Chondrocyte (in vitro differentiated cells): ENCODE results near the gene ZNF92. TPM values are rescaled to one million over a fixed set of nuclear protein-coding genes. Genes with fewer than 3 reads are reported as not detected.

Source experiments
- DNase-seq: peaks from one replicate; pipeline ENCODE4 v3.0.0; 2021; ENCODE audit warnings: mixed read lengths, low spot score
- H3K27ac Mint-ChIP-seq: one replicate; pipeline ENCODE4 v1.8.0; 2021; ENCODE audit warnings: mild to moderate bottlenecking, moderate library complexity, mixed read lengths; ENCODE audit not compliant: unreplicated experiment
- H3K27me3 Mint-ChIP-seq: 2 replicates; pipeline ENCODE4 v1.8.0; 2021; ENCODE audit warnings: low read depth, mixed read lengths
- H3K36me3 Mint-ChIP-seq: 2 replicates; pipeline ENCODE4 v1.8.0; 2021; ENCODE audit warnings: low read depth, mixed read lengths
- H3K4me1 Mint-ChIP-seq: 2 replicates; pipeline ENCODE4 v1.8.0; 2021; ENCODE audit warnings: low read depth, mild to moderate bottlenecking, mixed read lengths
- H3K4me3 Mint-ChIP-seq: one replicate; pipeline ENCODE4 v1.8.0; 2021; ENCODE audit warnings: mild to moderate bottlenecking, moderate library complexity, mixed read lengths; ENCODE audit not compliant: unreplicated experiment
- H3K9me3 Mint-ChIP-seq: 2 replicates; pipeline ENCODE4 v1.8.0; 2021; ENCODE audit warnings: low read depth, mixed read lengths
- CTCF ChIP-seq: fragments of 200-600 bp; sonication (generic); IDR thresholded peaks from 2 replicates; pipeline ENCODE4 v1.5.0; 2021; ENCODE audit warnings: antibody characterized with exemption, mild to moderate bottlenecking, moderate library complexity
- total RNA-seq: library from RNA; stranded (reverse); gene quantifications from 3 replicates; pipeline ENCODE4 v1.2.1, GENCODE V29; 2021

ZNF92 gene
- total RNA-seq, 1 donor from 2014 or later: 4.0 TPM

DNA sequence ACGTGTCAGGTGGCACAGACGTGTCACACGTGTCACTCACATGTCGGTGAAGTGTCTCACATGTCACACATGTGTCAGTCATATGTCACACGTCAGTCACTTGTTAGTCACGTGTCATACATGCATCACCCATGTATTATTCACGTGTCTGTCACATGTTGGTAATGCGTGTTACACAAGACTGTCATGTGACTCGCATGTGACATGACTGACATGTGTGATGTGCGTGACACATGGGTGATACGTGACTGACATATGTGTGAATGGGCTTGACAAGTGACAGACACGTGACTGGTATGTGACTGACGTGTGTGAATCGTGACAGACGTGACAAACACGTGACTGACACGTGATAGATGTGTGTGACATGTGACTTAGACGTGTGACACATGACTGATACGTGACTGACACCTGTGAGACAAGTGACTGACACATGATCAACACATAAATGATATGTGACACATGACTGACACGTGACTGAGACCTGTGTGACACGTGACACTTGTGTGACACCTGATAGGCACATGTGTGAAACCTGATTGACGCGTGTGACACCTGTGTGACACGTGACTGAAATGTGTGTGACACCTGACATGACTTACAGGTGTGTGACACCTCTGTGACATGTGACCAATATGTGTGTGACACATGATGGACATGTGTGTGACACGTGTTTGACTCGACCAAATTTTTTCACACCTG is 56.1 kb downstream of the ZNF92 start:
- H3K4me3 Mint-ChIP-seq: no peak overlapping the region

DNA sequence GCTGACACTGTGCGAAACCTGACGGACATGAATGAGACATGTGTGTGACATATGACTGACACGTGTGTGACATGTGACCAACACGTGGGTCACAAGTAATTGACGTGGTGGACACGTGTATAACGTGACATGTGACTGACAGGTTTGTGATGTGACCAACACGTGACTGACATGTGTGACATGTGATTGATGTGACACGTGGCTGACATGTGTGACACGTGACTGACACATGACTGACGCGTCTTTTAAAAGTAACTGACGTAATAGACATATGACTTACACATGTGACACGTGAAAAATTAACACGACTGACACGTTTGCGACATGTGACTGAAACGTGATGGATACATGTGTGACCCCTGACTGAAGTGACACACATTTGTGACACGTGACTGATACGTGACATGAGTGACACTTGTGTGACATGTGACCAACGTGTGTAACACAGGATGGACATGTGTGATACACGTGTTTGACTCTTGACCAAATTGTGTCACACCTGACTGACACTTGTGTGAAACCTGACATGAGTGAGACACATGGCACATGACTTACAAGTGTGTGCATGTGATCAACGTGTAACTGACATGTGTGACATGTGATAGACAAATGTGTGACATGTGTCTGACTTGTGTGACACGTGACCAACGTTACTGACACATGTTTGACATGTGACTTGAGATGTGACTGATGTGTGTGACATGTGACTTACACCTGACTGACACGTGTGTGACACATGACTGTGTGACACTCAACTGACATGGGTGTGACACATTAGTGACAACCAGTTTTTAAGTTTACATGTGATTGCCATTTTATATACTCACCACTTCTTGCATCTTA is 56.9 kb downstream of the ZNF92 start:
- no peak for DNase-seq
- Mint-ChIP-seq H3K36me3 (peaks cover 3% of the 10 kb centered on the region), H3K27ac (no peak overlapping the region), H3K4me1 (no peaks in the 10 kb centered on the region), H3K4me3 (no peak overlapping the region), H3K9me3 (peaks cover 33% of the 10 kb centered on the region), H3K27me3 (peaks cover 4% of the 10 kb centered on the region)
- TF ChIP-seq CTCF: no peak

More for the DNA sequence above, 56.1 kb downstream of the ZNF92 start:
- TF ChIP-seq CTCF: no peak
- DNase-seq: no peak
- Mint-ChIP-seq H3K9me3 (peaks cover 36% of the 10 kb centered on the region), H3K36me3 (peaks cover 3% of the 10 kb centered on the region), H3K27ac (no peak overlapping the region), H3K27me3 (peaks cover 3% of the 10 kb centered on the region), H3K4me1 (no peaks in the 10 kb centered on the region)

- no peak overlapping the region for H3K27ac Mint-ChIP-seq
- H3K4me1 Mint-ChIP-seq: peaks cover 3% of the 10 kb centered on the region
- H3K4me3 Mint-ChIP-seq: no peak overlapping the region
- H3K9me3 Mint-ChIP-seq: peaks cover 2% of the 10 kb centered on the region
- peaks cover 5% of the 10 kb centered on the region for H3K27me3 Mint-ChIP-seq
- no peak for TF ChIP-seq CTCF
- DNase-seq: no peak
- no peaks in the 10 kb centered on the region for H3K36me3 Mint-ChIP-seq
Measured at GRCh38 chr7:65434307-65434706, 60.7 kb downstream of the ZNF92 start.

DNA sequence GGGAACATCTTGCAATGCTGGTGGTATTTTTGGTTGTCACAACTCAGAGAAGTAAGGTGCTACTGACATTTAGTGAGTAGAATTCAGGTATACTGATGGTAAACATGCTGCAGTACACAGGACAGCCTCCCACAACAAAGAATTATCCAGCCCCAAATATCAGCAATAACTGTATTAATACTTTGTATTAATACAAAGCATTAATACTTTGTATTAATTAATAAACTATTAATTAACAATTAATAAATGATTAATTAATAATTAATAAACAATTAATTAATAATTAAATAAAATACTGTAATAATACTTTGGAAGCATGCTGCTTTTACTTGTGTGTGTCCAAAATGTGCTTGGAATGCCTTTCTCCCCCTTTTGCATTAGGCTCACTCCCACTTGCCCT is 62.5 kb downstream of the ZNF92 start:
- H3K27me3 Mint-ChIP-seq: peaks cover 5% of the 10 kb centered on the region
- no peak for DNase-seq
- H3K36me3 Mint-ChIP-seq: no peaks in the 10 kb centered on the region
- H3K4me1 Mint-ChIP-seq: peaks cover 7% of the 10 kb centered on the region
- H3K4me3 Mint-ChIP-seq: no peak overlapping the region
- no peak overlapping the region for H3K27ac Mint-ChIP-seq
- no peak for TF ChIP-seq CTCF
- no peaks in the 10 kb centered on the region for H3K9me3 Mint-ChIP-seq

DNA sequence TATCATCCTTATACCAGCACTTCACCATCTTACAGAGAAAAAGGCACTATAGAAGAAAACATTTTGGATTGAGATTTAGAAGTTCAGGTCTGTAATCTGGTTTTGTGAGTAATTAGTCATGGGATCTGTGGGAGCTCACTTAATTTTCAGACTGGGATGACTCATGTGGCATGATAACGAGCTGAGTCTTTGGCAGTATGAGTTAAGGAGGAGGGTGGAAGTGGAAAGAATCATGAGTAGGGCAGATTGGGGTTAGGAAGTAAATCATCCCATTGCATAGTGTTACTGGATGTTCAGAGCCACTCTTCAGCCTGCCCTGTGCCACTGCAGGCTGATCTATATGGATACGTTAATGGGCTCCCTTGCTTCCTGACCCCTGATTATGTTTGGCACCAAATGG is 64.9 kb downstream of the ZNF92 start:
- H3K4me3 Mint-ChIP-seq: no peak overlapping the region
- no peaks in the 10 kb centered on the region for H3K9me3 Mint-ChIP-seq
- H3K27me3 Mint-ChIP-seq: peaks cover 5% of the 10 kb centered on the region
- H3K36me3 Mint-ChIP-seq: no peaks in the 10 kb centered on the region
- TF ChIP-seq CTCF: no peak
- peaks cover 7% of the 10 kb centered on the region for H3K4me1 Mint-ChIP-seq
- H3K27ac Mint-ChIP-seq: no peak overlapping the region
- no peak for DNase-seq
